Renal cortex interstitium (tissue), 11 donors: Measurements from ENCODE around the gene C2orf80. TPM values are rescaled to one million over a fixed set of nuclear protein-coding genes. Genes with fewer than 3 reads are reported as not detected.
A peak's percentile ranks its signal among the peaks of the same experiment; 100 is the strongest.
"Not testable (repeated sequence)": the region's sequence is repeated elsewhere in the genome, so short reads cannot be mapped to it uniquely, and the experiment has no call there.

Experiments used
- DNase-seq, 11 donors: peaks; one replicate each; pipeline ENCODE4 v3.0.0-alpha.2; 2013; ENCODE audit warnings: low read depth in 9 of 11, low spot score in 4 of 11; ENCODE audit errors: extremely low read depth in 1 of 11
- polyA plus RNA-seq, 3 donors: library from polyadenylated mRNA; unstranded; fragments of 120-200 nt; gene quantifications; one replicate each; pipeline ENCODE4 v1.2.1, GENCODE V29; 2013; ENCODE audit not compliant: insufficient read length in 3 of 3

Gene C2orf80
- polyA plus RNA-seq, 3 donors, result 0.23 to 0.32 (median 0.25) TPM

DNA sequence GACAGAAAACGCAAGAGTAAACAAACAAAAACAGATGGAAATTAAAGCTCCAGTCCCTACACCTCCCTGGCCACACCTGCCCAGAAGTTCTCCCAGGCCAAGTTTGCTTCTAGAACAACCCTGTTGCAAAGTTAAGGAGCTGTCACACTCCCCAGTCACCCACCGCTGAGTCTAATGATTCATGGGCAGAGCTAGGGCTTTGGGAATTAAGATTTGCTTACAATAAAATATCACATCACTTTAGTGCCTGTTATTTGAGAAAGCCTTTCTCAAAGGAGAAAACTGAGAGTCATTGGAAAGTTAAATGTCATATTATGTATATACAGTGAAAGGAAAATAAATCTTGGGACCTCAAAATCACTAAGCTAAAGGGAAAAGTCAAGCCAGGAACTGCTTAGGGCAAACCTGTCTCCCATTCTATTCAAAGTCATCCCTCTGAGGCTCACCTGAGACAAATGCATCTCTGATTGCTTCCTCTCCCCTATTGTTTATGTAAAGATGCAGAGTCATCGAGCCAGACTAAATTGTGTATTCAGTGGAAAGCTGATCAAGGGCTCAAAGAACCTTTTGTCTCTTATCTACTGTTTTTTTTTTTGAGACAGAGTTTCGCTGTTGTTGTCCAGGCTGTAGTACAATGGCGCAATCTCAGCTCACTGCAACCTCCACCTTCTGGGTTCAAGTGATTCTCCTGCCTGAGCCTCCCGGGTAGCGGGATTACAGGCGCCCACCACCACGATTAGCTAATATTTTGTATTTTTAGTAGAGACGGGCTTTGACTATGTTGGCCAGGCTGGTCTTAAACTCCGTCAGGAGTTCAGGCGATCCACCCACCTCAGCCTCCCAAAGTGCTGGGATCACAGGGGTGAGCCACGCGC, 46.7 kb downstream of the C2orf80 start:
- no peak for DNase-seq

DNA sequence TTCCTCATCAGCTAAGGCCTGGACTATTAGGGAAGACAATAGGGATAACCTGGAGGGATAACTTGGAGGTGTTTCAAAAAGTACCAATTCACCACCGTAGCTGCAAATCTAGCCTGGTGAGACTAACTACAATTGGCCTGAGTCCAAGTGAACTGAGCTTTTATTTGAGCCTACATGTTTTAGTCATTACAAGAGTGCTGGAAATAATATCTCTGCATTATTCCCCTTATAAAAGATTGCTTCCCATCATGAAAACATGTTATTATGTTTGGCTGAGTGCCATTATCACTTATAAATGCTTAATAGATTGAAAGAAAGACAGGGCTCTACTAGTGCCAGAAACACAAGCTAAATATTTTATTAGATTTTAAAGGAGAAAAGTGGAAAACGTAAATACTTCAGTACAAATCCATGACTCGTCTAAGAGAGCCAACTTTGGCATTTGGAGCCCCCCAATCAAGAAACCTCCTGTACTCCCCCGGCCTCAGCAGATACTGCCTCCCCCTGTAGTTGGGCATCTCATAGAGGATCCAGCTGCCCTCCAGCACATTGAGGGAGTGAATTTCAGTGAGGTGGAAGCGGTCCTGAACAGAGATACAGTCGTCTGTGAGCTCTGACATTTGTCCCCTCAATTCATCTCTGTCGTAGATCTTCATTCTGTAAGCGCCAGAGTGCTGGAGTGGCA, 47.4 kb downstream of the C2orf80 start:
- peak in 1 of 11 donors; percentile 12 for DNase-seq

DNA sequence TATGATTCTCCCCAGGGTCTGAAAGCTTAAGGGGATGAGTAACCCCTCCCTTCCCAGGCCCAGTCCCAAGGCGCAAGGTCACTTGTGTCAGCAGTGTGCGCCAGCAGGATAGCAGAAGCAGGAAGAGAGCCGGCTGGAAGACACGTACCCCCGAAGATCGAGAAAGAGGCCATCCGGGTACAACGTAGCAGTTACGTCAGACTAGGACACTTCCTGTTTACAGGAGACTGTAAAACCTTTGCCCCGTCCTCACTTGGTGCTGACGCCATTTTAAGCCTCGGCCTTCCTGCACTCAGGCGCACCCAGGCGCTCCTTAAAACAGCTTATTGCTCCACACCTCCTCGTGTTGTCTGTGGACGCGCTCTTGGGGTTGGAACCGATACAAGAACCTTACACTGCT, 50.4 kb downstream of the C2orf80 start:
- DNase-seq, result no peak

- not testable (repeated sequence) for DNase-seq
Measured at GRCh38 chr2:208138334-208138733, 51.5 kb downstream of the C2orf80 start.

GRCh38 chr2:208136716-208137094, 53.1 kb downstream of the C2orf80 start:
- DNase-seq, result no peak

GRCh38 chr2:208135794-208136715, 53.8 kb downstream of the C2orf80 start:
- no peak for DNase-seq

- no peak for DNase-seq
Measured at GRCh38 chr2:208134928-208135586, 54.8 kb downstream of the C2orf80 start.

DNA sequence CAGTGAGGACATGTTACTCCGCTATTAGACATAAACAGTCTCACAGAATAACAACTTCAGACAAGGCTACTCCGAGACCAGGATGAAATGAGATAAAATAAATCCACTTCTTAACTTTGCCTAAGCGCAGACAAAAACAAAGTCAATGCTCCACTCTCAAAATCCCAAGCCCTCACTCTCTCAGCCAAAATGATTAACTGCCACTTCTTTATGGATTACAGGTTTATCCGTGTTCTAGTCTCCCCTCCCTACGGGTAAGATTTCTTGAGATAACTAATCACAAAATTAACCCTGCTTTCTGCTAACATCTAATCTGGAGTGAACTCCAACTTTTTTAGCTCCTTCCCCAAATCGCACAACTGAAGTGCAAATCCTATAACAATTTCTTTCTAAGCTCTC, 59.1 kb downstream of the C2orf80 start:
- no peak for DNase-seq

GRCh38 chr2:208129744-208130711, 59.8 kb downstream of the C2orf80 start, which contains the start of gene CRYGC:
Gene CRYGC (minus strand): TSS chr2:208129828. CDS start chr2:208129792, 36 bp downstream.
- no peak for DNase-seq

DNA sequence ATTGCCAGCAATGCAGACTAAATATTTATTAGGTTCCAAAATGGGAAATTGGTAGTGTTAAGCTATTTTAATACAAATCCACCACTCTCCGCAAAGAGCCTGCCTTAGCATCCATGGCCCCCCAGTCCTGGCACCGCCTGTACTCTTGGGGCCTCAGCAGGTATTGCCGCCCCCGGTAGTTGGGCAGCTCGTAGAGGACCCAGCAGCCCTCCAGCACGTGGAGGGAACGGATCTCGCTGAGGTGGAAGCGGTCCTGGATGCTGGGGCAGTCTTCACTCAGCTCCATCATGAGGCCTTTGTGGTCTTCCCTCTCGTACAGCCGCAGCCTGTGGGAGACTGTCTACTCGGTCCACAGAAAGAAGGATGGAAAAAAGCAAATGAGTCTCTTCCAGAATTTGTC, 61.7 kb downstream of the C2orf80 start:
- DNase-seq, result no peak

GRCh38 chr2:208127090-208127489, 62.7 kb downstream of the C2orf80 start:
- DNase-seq, result no peak

DNA sequence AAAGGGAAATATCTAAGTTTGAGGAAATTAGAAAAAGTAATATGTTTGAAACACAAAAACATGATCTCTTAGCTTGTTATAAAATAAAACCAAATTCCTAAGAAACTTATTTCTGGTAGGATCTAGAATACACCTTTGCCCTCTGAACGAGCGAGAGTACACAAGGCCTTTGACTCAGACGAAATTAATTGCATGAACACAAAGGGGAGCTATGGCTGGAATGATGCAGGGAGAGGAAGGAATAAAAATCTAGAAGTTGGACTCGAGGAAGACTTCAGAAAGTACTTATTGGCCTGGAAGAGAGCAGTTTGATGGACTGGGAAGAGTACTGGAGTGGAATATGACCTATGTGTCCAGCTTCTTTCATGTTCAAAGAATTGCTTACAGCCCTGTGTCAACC, 64.6 kb downstream of the C2orf80 start:
- no peak for DNase-seq

GRCh38 chr2:208124013-208124715, 65.7 kb downstream of the C2orf80 start, which contains the start of gene CRYGD:
Gene CRYGD (minus strand): TSS chr2:208124524. CDS start chr2:208124473, 51 bp downstream.
- DNase-seq, result not testable (repeated sequence)

- DNase-seq, result no peak
Measured at GRCh38 chr2:208122248-208122647, 67.6 kb downstream of the C2orf80 start.

GRCh38 chr2:208118918-208119317, 70.9 kb downstream of the C2orf80 start:
- no peak for DNase-seq

- not testable (repeated sequence) for DNase-seq
Measured at GRCh38 chr2:208117390-208117789, 72.4 kb downstream of the C2orf80 start.
